HepG2 (cell line): ENCODE data around the gene PPARA. TPM values are rescaled to one million over a fixed set of nuclear protein-coding genes. Genes with fewer than 3 reads are reported as not detected.

ENCODE experiments used
- CC2D1A ChIP-seq: sonication (generic); formaldehyde crosslinking; IDR thresholded peaks from 2 replicates; pipeline ENCODE4 v1.8.1; 2023; ENCODE audit warnings: mild to moderate bottlenecking, missing genetic modification reagents
- CCAR2 ChIP-seq: fragments of 200-400 bp; formaldehyde crosslinking; optimal IDR thresholded peaks from 2 replicates; pipeline ENCODE3; 2018; ENCODE audit warnings: low read depth, mild to moderate bottlenecking, low read length, moderate library complexity
- ERF ChIP-seq: IDR thresholded peaks from 2 replicates; pipeline ENCODE4 v1.6.1; 2018; ENCODE audit warnings: missing biosample characterization, missing genetic modification reagents
- FOXP4 ChIP-seq: sonication (generic); formaldehyde crosslinking; IDR thresholded peaks from 2 replicates; pipeline ENCODE4 v1.4.0; 2020; ENCODE audit warnings: missing genetic modification reagents
- GFI1 ChIP-seq: sonication (generic); formaldehyde crosslinking; IDR thresholded peaks from 2 replicates; pipeline ENCODE4 v1.5.0; 2020; ENCODE audit warnings: missing genetic modification reagents, mild to moderate bottlenecking, borderline replicate concordance
- HMG20B ChIP-seq: conservative IDR thresholded peaks from 2 replicates; pipeline ENCODE4 v1.6.1; 2016; ENCODE audit warnings: missing genetic modification reagents, missing compliant biosample characterization
- JARID2 ChIP-seq: sonication (generic); formaldehyde crosslinking; IDR thresholded peaks from 2 replicates; pipeline ENCODE4 v1.8.1; 2023; ENCODE audit warnings: missing genetic modification reagents, inconsistent platforms; ENCODE audit not compliant: insufficient replicate concordance
- KDM2A ChIP-seq: sonication (generic); formaldehyde crosslinking; IDR thresholded peaks from 2 replicates; pipeline ENCODE4 v1.4.0; 2020; ENCODE audit warnings: low read depth, missing genetic modification reagents, borderline replicate concordance
- MAZ ChIP-seq, 2 experiments: sonication (generic) in 1 of 2; formaldehyde crosslinking in 1 of 2; IDR thresholded peaks; 2 replicates each; pipeline versions ENCODE4 v1.5.0 to v1.6.1; 2012 to 2020; ENCODE audit warnings: low read depth in 2 of 2, mild to moderate bottlenecking in 2 of 2, borderline replicate concordance in 1 of 2, improper control_type of control experiment in 1 of 2, low read length in 1 of 2, missing genetic modification reagents in 1 of 2, moderate library complexity in 1 of 2
- NFIC ChIP-seq: IDR thresholded peaks from 2 replicates; pipeline ENCODE4 v1.6.1; 2012; ENCODE audit warnings: mild to moderate bottlenecking, low read length, inconsistent platforms
- NR3C1 ChIP-seq: sonication (generic); formaldehyde crosslinking; IDR thresholded peaks from 2 replicates; pipeline ENCODE4 v1.4.0; 2020; ENCODE audit warnings: missing genetic modification reagents
- PREB ChIP-seq: sonication (generic); formaldehyde crosslinking; IDR thresholded peaks from 2 replicates; pipeline ENCODE4 v1.4.0; 2020; ENCODE audit warnings: missing genetic modification reagents
- PRMT3 ChIP-seq: sonication (generic); formaldehyde crosslinking; IDR thresholded peaks from 2 replicates; pipeline ENCODE4 v1.8.1; 2022; ENCODE audit warnings: low read depth, mild to moderate bottlenecking, moderate library complexity, missing genetic modification reagents, borderline replicate concordance
- RNF2 ChIP-seq: fragments of 450-650 bp; conservative IDR thresholded peaks from 2 replicates; pipeline ENCODE4 v1.6.1; 2016; ENCODE audit warnings: low read depth
- SIX4 ChIP-seq: sonication (generic); formaldehyde crosslinking; IDR thresholded peaks from 2 replicates; pipeline ENCODE4 v1.4.0; 2020; ENCODE audit warnings: missing genetic modification reagents
- SMAD1 ChIP-seq: sonication (generic); formaldehyde crosslinking; IDR thresholded peaks from 2 replicates; pipeline ENCODE4 v1.4.0; 2020; ENCODE audit warnings: missing genetic modification reagents, low read depth, mild to moderate bottlenecking, borderline replicate concordance
- SMAD3 ChIP-seq: sonication (generic); formaldehyde crosslinking; IDR thresholded peaks from 2 replicates; pipeline ENCODE4 v1.4.0; 2020; ENCODE audit warnings: missing genetic modification reagents
- SOX5 ChIP-seq: IDR thresholded peaks from 2 replicates; pipeline ENCODE4 v1.6.1; 2016; ENCODE audit warnings: borderline replicate concordance
- TAF1 ChIP-seq: sonication (generic); formaldehyde crosslinking; IDR thresholded peaks from 2 replicates; pipeline ENCODE4 v1.4.0; 2020; ENCODE audit warnings: missing genetic modification reagents
- TGIF2 ChIP-seq: IDR thresholded peaks from 2 replicates; pipeline ENCODE4 v1.6.1; 2016; ENCODE audit warnings: control low read depth, missing compliant biosample characterization
- ZFP41 ChIP-seq: sonication (generic); formaldehyde crosslinking; IDR thresholded peaks from 2 replicates; pipeline ENCODE4 v1.4.0; 2020; ENCODE audit warnings: mild to moderate bottlenecking, missing genetic modification reagents, borderline replicate concordance
- ZKSCAN5 ChIP-seq: sonication (generic); formaldehyde crosslinking; IDR thresholded peaks from 2 replicates; pipeline ENCODE4 v1.5.1; 2020; ENCODE audit warnings: mild to moderate bottlenecking, missing genetic modification reagents
- ZKSCAN8 ChIP-seq: IDR thresholded peaks from 2 replicates; pipeline ENCODE4 v1.6.1; 2016; ENCODE audit warnings: borderline replicate concordance, missing genetic modification reagents, missing compliant biosample characterization
- ZNF160 ChIP-seq: sonication (generic); formaldehyde crosslinking; IDR thresholded peaks from 2 replicates; pipeline ENCODE4 v1.8.0; 2022; ENCODE audit warnings: mild to moderate bottlenecking, inconsistent platforms, missing genetic modification reagents
- ZNF264 ChIP-seq: sonication (generic); formaldehyde crosslinking; IDR thresholded peaks from 2 replicates; pipeline ENCODE4 v1.4.0; 2020; ENCODE audit warnings: missing genetic modification reagents
- ZNF44 ChIP-seq: sonication (generic); formaldehyde crosslinking; IDR thresholded peaks from 2 replicates; pipeline ENCODE4 v1.5.1; 2020; ENCODE audit warnings: mild to moderate bottlenecking, missing genetic modification reagents
- ZNF788 ChIP-seq: sonication (generic); formaldehyde crosslinking; IDR thresholded peaks from 2 replicates; pipeline ENCODE4 v1.5.0; 2020; ENCODE audit warnings: mild to moderate bottlenecking, missing genetic modification reagents, borderline replicate concordance
- ZSCAN22 ChIP-seq: sonication (generic); formaldehyde crosslinking; IDR thresholded peaks from 2 replicates; pipeline ENCODE4 v1.4.0; 2020; ENCODE audit warnings: mild to moderate bottlenecking, missing genetic modification reagents
- polyA plus RNA-seq, 8 experiments: library from polyadenylated mRNA; depleted of rRNA in 3 of 8; stranded (reverse) in 7 of 8; unstranded in 1 of 8; fragments of >200 nt; fragmentation: Illumina TruSeq in 4 of 8; extraction: Trizol in 4 of 8; gene quantifications; 2 replicates each; pipeline versions ENCODE4 v1.2.1 to v1.2.3, GENCODE V29; 2011 to 2016; ENCODE audit warnings: low read depth in 4 of 8, missing spikeins in 1 of 8, mixed read lengths in 1 of 8; ENCODE audit not compliant: insufficient read depth in 1 of 8
- total RNA-seq, 5 experiments: library from RNA; depleted of rRNA; stranded (reverse); fragments of >200 nt; fragmentation: Illumina TruSeq; extraction: Trizol; gene quantifications; 2 replicates each; pipeline ENCODE4 v1.2.3, GENCODE V29; 2016; ENCODE audit warnings: low read depth in 1 of 5

The PPARA gene
- total and polyA plus RNA-seq, 2 of the 13 experiments (the other 11 are each of a cell fraction or from before 2014, with no cell fraction given), result 18.2 to 24.7 TPM

- TF ChIP-seq ZNF788 (CRISPR knock-in tag) (peak; percentile 76; the same call in 1 of the 2 replicates), TAF1 (CRISPR knock-in tag) (peak; percentile 93), RNF2 (0 out of 2 replicates have a peak, but pooled peaks have one; percentile 5), SMAD3 (CRISPR knock-in tag) (no peak), SOX5 (CRISPR knock-in tag) (0 out of 2 replicates have a peak, but pooled peaks have one; percentile 24), ZNF160 (CRISPR knock-in tag) (0 out of 2 replicates have a peak, but pooled peaks have one; percentile 34), GFI1 (CRISPR knock-in tag) (peak; percentile 57; the same call in 1 of the 2 replicates), NR3C1 (CRISPR knock-in tag) (no peak), NFIC (no peak), PREB (CRISPR knock-in tag) (no peak), ZFP41 (CRISPR knock-in tag) (no peak), HMG20B (0 out of 2 replicates have a peak, but pooled peaks have one; percentile 44), SIX4 (CRISPR knock-in tag) (no peak), MAZ (IDR thresholded peaks at IDR 0.05; ENCODE audit: borderline replicate concordance, low read depth, low read length) (no peak), MAZ (CRISPR knock-in tag; IDR thresholded peaks at IDR 0.05; ENCODE audit: low read depth) (peak; percentile 22; the same call in 1 of the 2 replicates), ZNF44 (CRISPR knock-in tag) (no peak), ZKSCAN8 (CRISPR knock-in tag) (0 out of 2 replicates have a peak, but pooled peaks have one; percentile 13), ERF (CRISPR knock-in tag) (peak; percentile 63), ZSCAN22 (no peak), FOXP4 (CRISPR knock-in tag) (0 out of 2 replicates have a peak, but pooled peaks have one; percentile 3), PRMT3 (CRISPR knock-in tag) (no peak), CCAR2 (no peak), ZNF264 (CRISPR knock-in tag) (no peak), KDM2A (CRISPR knock-in tag) (peak; percentile 78), CC2D1A (CRISPR knock-in tag) (no peak), TGIF2 (CRISPR knock-in tag) (0 out of 2 replicates have a peak, but pooled peaks have one; percentile 45), ZKSCAN5 (CRISPR knock-in tag) (no peak), SMAD1 (CRISPR knock-in tag) (no peak), JARID2 (no peak)
Observed at GRCh38 chr22:46267431-46268279, 117.3 kb downstream of the PPARA start, which contains the start of gene TTC38 (continued).
